K562 (cell line): ENCODE measurements around the gene C9orf50. TPM values are rescaled to one million over a fixed set of nuclear protein-coding genes. Genes with fewer than 3 reads are reported as not detected.

ENCODE experiments used
- ATAC-seq: fragments of 200-7000 bp; cut with Tn5 transposase; 3 replicates; pipeline ENCODE4 v1.9.1; 2020; ENCODE audit warnings: moderate library complexity
- BruUV-seq: library from RNA; stranded (reverse); fragments of 400-500 nt; replicated peaks from 2 replicates; lab custom pipeline; 2021; lab: Mats Ljungman, UMichigan
- CTCF ChIA-PET: fragments of 300-600 bp; formaldehyde crosslinking; extraction: SDS; loops from one replicate; lab custom pipeline; 2021; ENCODE audit warnings: low intra/inter-chr PET ratio; lab: Yijun Ruan, JAX
- POLR2A ChIA-PET: fragments of 300-600, 350-650 bp; sonication (Branson Sonifier 250); formaldehyde crosslinking; extraction: SDS; loops from one replicate; lab custom pipeline; 2021; ENCODE audit warnings: antibody characterized with exemption, inconsistent platforms; lab: Yijun Ruan, JAX
- DNase-seq, 4 experiments: peaks; one replicate each; pipeline versions ENCODE4 v3.0.0 to v3.0.0-alpha.2; 2011 to 2018; ENCODE audit warnings: low spot score in 3 of 4, mixed read lengths in 3 of 4; ENCODE audit errors: extremely low read depth in 1 of 4
- FAIRE-seq: peaks from 2 replicates; lab custom pipeline; 2011; peaks lifted over from hg19 to GRCh38; lab: Jason Lieb, UNC
- H2AFZ ChIP-seq: 2 replicates; pipeline ENCODE4 v1.6.0; 2011; ENCODE audit warnings: low read depth, low read length, control low read depth, inconsistent platforms
- H3K27ac ChIP-seq: fragments of 200-600 bp; 3 replicates; pipeline ENCODE4 v1.8.0; 2011; ENCODE audit warnings: low read depth, mild to moderate bottlenecking, control low read depth, inconsistent platforms, low read length, moderate library complexity, mixed read lengths; ENCODE audit errors: extremely low read depth
- H3K27me3 ChIP-seq, 2 experiments: fragments of 300-600 bp in 1 of 2; 2 replicates in 1 of 2; 3 replicates in 1 of 2; pipeline versions ENCODE4 v1.6.0 to v1.8.0; 2011; ENCODE audit warnings: inconsistent platforms in 2 of 2, low read length in 2 of 2, mild to moderate bottlenecking in 1 of 2, mixed read lengths in 1 of 2, moderate library complexity in 1 of 2; ENCODE audit not compliant: control insufficient read depth in 2 of 2, insufficient read depth in 2 of 2
- H3K36me3 ChIP-seq: fragments of 300-600 bp; 3 replicates; pipeline ENCODE4 v1.8.0; 2011; ENCODE audit warnings: mild to moderate bottlenecking, low read length, inconsistent platforms; ENCODE audit not compliant: control insufficient read depth, insufficient read depth
- H3K4me1 ChIP-seq, 2 experiments: fragments of 200-600 bp in 1 of 2; replicated peaks in 1 of 2; 2 replicates in 1 of 2; 3 replicates in 1 of 2; pipeline versions ENCODE4 v1.5.1 to v1.8.0; 2011; ENCODE audit warnings: inconsistent platforms in 2 of 2, low read length in 2 of 2, mild to moderate bottlenecking in 1 of 2, mixed read lengths in 1 of 2, moderate library complexity in 1 of 2; ENCODE audit not compliant: control insufficient read depth in 2 of 2, insufficient read depth in 2 of 2
- H3K4me2 ChIP-seq: 2 replicates; pipeline ENCODE4 v1.6.1; 2011; ENCODE audit warnings: low read length, control low read depth, inconsistent platforms, mixed read lengths; ENCODE audit not compliant: insufficient read depth
- H3K4me3 ChIP-seq: fragments of 200-600 bp; sonication (generic), shearing (Covaris generic); 2 replicates; pipeline ENCODE4 v1.5.1; 2016; ENCODE audit warnings: control low read depth, inconsistent platforms
- H3K79me2 ChIP-seq: fragments of 200-600 bp; 3 replicates; pipeline ENCODE4 v1.8.0; 2011; ENCODE audit warnings: low read length, inconsistent platforms; ENCODE audit not compliant: control insufficient read depth, insufficient read depth
- H3K9ac ChIP-seq, 2 experiments: 2 replicates each; pipeline versions ENCODE4 v1.6.0 to v1.6.1; 2011; ENCODE audit warnings: low read depth in 2 of 2, low read length in 2 of 2, control low read depth in 1 of 2, inconsistent platforms in 1 of 2, mild to moderate bottlenecking in 1 of 2, mixed read lengths in 1 of 2; ENCODE audit not compliant: insufficient read depth in 1 of 2
- H3K9me1 ChIP-seq: one replicate; pipeline ENCODE4 v1.6.0; 2011; ENCODE audit warnings: inconsistent platforms, mild to moderate bottlenecking, low read length, moderate library complexity; ENCODE audit not compliant: control insufficient read depth, insufficient read depth
- H3K9me3 ChIP-seq: replicated peaks from 2 replicates; pipeline ENCODE4 v1.5.1; 2011; ENCODE audit warnings: low read depth, low read length, inconsistent platforms; ENCODE audit not compliant: control insufficient read depth, insufficient read depth
- H4K20me1 ChIP-seq: replicated peaks from 2 replicates; pipeline ENCODE4 v1.6.1; 2011; ENCODE audit warnings: low read length, inconsistent platforms, mixed read lengths; ENCODE audit not compliant: control insufficient read depth, insufficient read depth
- ATF2 ChIP-seq: sonication (generic); formaldehyde crosslinking; IDR thresholded peaks from 2 replicates; pipeline ENCODE4 v1.8.1; 2022; ENCODE audit warnings: missing genetic modification reagents
- ATF6 ChIP-seq: sonication (generic); formaldehyde crosslinking; IDR thresholded peaks from 2 replicates; pipeline ENCODE4 v1.4.0; 2020; ENCODE audit warnings: mild to moderate bottlenecking, missing genetic modification reagents
- BCOR ChIP-seq: fragments of 450-650 bp; IDR thresholded peaks from 2 replicates; pipeline ENCODE4 v1.6.1; 2016
- FOXP4 ChIP-seq: sonication (generic); formaldehyde crosslinking; IDR thresholded peaks from 2 replicates; pipeline ENCODE4 v1.8.0; 2022; ENCODE audit warnings: mild to moderate bottlenecking, missing genetic modification reagents, borderline replicate concordance
- IFI16 ChIP-seq: fragments of 250-450 bp; sonication (Bioruptor Pico); IDR thresholded peaks from 2 replicates; pipeline ENCODE4 v2.1.2; 2022; ENCODE audit warnings: mild to moderate bottlenecking, inconsistent platforms
- KDM1A ChIP-seq, 2 experiments: fragments of 450-650 bp; IDR thresholded peaks; 2 replicates each; pipeline ENCODE4 v1.6.1; 2016; ENCODE audit warnings: mild to moderate bottlenecking in 2 of 2
- MCM7 ChIP-seq, 2 experiments: fragments of 450-650 bp; IDR thresholded peaks; 2 replicates each; pipeline ENCODE4 v1.6.1; 2016 to 2018
- MIER1 ChIP-seq: fragments of 450-650 bp; IDR thresholded peaks from 2 replicates; pipeline ENCODE4 v1.6.1; 2016; ENCODE audit warnings: antibody characterized with exemption, mild to moderate bottlenecking, low read depth
- NR4A1 ChIP-seq, 2 experiments: fragments of 250-450 bp in 1 of 2; fragments of 450-650 bp in 1 of 2; sonication (Bioruptor Pico) in 1 of 2; IDR thresholded peaks; 2 replicates each; pipeline versions ENCODE4 v1.4.0 to v1.6.1; 2016 to 2020; ENCODE audit warnings: mild to moderate bottlenecking in 2 of 2, missing compliant biosample characterization in 1 of 2, missing genetic modification characterization in 1 of 2, moderate library complexity in 1 of 2
- SAP30 ChIP-seq: fragments of 200-600 bp; sonication (generic); IDR thresholded peaks from 2 replicates; pipeline ENCODE4 v1.6.1; 2012; ENCODE audit warnings: borderline replicate concordance, low read depth, mild to moderate bottlenecking, moderate library complexity, low read length, control low read depth, inconsistent platforms; ENCODE audit not compliant: insufficient read depth, poor library complexity, severe bottlenecking
- SIN3B ChIP-seq: fragments of 450-650 bp; IDR thresholded peaks from 2 replicates; pipeline ENCODE4 v1.6.1; 2017; ENCODE audit warnings: low read depth, mild to moderate bottlenecking, moderate library complexity
- SMARCA5 ChIP-seq: fragments of 450-650 bp; IDR thresholded peaks from 2 replicates; pipeline ENCODE4 v1.6.1; 2016
- TBL1XR1 ChIP-seq, 2 experiments: IDR thresholded peaks; 2 replicates each; pipeline ENCODE4 v1.6.1; 2012; ENCODE audit warnings: improper control_type of control experiment in 2 of 2, low read length in 2 of 2, mild to moderate bottlenecking in 1 of 2
- ZNF263 ChIP-seq: sonication (generic); formaldehyde crosslinking; IDR thresholded peaks from 2 replicates; pipeline ENCODE4 v1.8.0; 2022; ENCODE audit warnings: mild to moderate bottlenecking, missing genetic modification reagents, borderline replicate concordance
- ZNF408 ChIP-seq: fragments of 250-450 bp; sonication (Bioruptor Pico); IDR thresholded peaks from 2 replicates; pipeline ENCODE4 v1.4.0; 2020; ENCODE audit warnings: low read depth, mild to moderate bottlenecking, moderate library complexity
- ZNF696 ChIP-seq: fragments of 250-450 bp; sonication (Bioruptor Pico); conservative IDR thresholded peaks from 2 replicates; pipeline ENCODE4 v1.4.0; 2020; ENCODE audit warnings: mild to moderate bottlenecking, moderate library complexity
- WGBS: fragments of 100-300 bp; shearing (Covaris generic); methylation state at CpG from one replicate; pipeline ENCODE4 v1.1.6; 2016; ENCODE audit warnings: low coverage, mixed read lengths; ENCODE audit not compliant: insufficient coverage; ENCODE audit errors: missing lambda C conversion rate; 5-methylcytosine and 5-hydroxymethylcytosine counted together
- in situ Hi-C: fragments of 300-500 bp; cut with MboI; formaldehyde crosslinking; loops from 4 replicates; pipeline ENCODE4 v1.15.0; 2018; ENCODE audit warnings: inconsistent platforms, mixed read lengths
- intact Hi-C: fragments of 100-400 bp; cut with micrococcal nuclease; formaldehyde crosslinking; loops from 2 replicates; pipeline ENCODE4 v1.14.2; 2022
- polyA plus RNA-seq, 8 experiments: library from polyadenylated mRNA; depleted of rRNA in 4 of 8; stranded (reverse) in 5 of 8; unstranded in 3 of 8; fragments of >200 nt; fragmentation: Nextera tagmentation in 2 of 8; fragmentation: Illumina TruSeq in 1 of 8; extraction: Ambion mirVana in 2 of 8; extraction: Trizol in 1 of 8; gene quantifications; 2 replicates each; pipeline versions ENCODE4 v1.2.1 to v1.2.3, GENCODE V29; 2011 to 2014; ENCODE audit warnings: inconsistent platforms in 1 of 8, missing spikeins in 1 of 8
- total RNA-seq, 7 experiments: library from RNA; depleted of rRNA in 6 of 7; stranded (reverse); fragments of >200 nt in 6 of 7; fragmentation: Illumina TruSeq in 2 of 7; extraction: Trizol in 2 of 7; gene quantifications; 2 replicates each; pipeline versions ENCODE4 v1.2.1 to v1.2.3, GENCODE V29; 2011 to 2021; ENCODE audit warnings: low replicate concordance in 1 of 7

C9orf50 gene
- total and polyA plus RNA-seq, 9 of the 15 experiments (the other 6 are each of a cell fraction or from before 2014, with no cell fraction given), result not detected

GRCh38 chr9:129601082-129601674, 19.7 kb downstream of the C9orf50 start:
- POLR2A ChIA-PET, result interaction anchor here (0.6 to 0.7 kb wide), 2 partner anchors 13 to 95 kb away, joined by 3 read pairs; no protein-coding TSS in a partner anchor
- DNase-seq (no peak), FAIRE-seq (no peak), ATAC-seq (no peak)
- H3K9me3 ChIP-seq, result no peaks in the 10 kb centered on the region
- no TSS peak for BruUV-seq
- no peak overlapping the region for H3K9ac ChIP-seq
- H3K4me2 ChIP-seq, result no peak overlapping the region
- CTCF ChIA-PET, result no interaction called here
- peaks cover 17 to 47% of the 10 kb centered on the region in 2 experiments for H3K4me1 ChIP-seq
- H3K27me3 ChIP-seq, result no peaks in the 10 kb centered on the region
- no peaks in the 10 kb centered on the region for H3K9me1 ChIP-seq
- H2AFZ ChIP-seq, result no peak overlapping the region
- in situ Hi-C loops, result loop anchor here (10.0 to 25.0 kb wide), 2 partner anchors 96 to 264 kb away; no protein-coding TSS in a partner anchor
- H3K79me2 ChIP-seq, result no peaks in the 10 kb centered on the region
- WGBS, result 85% methylated on average over 4 of the region's 9 CpGs
- intact Hi-C loops, result loop anchor here (10.0 kb wide), 1 partner anchor 46 kb away; no protein-coding TSS in a partner anchor
- no peaks in the 10 kb centered on the region for H3K36me3 ChIP-seq
- H4K20me1 ChIP-seq, result no peaks in the 10 kb centered on the region
- no peak overlapping the region for H3K4me3 ChIP-seq
- H3K27ac ChIP-seq, result no peak overlapping the region
- no peak for TF ChIP-seq ZNF408 (CRISPR knock-in tag)
- TF ChIP-seq BCOR, result peak; percentile 68; the same call in 1 of the 2 replicates
- no peak for TF ChIP-seq SAP30
- TF ChIP-seq IFI16 (CRISPR knock-in tag), result no peak
- no peak for TF ChIP-seq FOXP4
- no peak for TF ChIP-seq TBL1XR1 (IDR thresholded peaks at IDR 0.05; ENCODE audit: low read length in 2 of 2)
- TF ChIP-seq MIER1, result no peak
- no peak for TF ChIP-seq ATF2 (CRISPR knock-in tag)
- no peak for TF ChIP-seq ZNF263 (CRISPR knock-in tag)
- TF ChIP-seq SIN3B, result no peak
- TF ChIP-seq NR4A1 (CRISPR knock-in tag; IDR thresholded peaks at IDR 0.05), result no peak
- no peak for TF ChIP-seq NR4A1 (tag; IDR thresholded peaks at IDR 0.05)
- no peak for TF ChIP-seq ATF6 (CRISPR knock-in tag)
- peak; percentile 20 to 39; a peak in 2 of 4 replicates for TF ChIP-seq KDM1A (IDR thresholded peaks at IDR 0.05)
- TF ChIP-seq SMARCA5, result peak; percentile 71
- no peak for TF ChIP-seq MCM7 (IDR thresholded peaks at IDR 0.05)
- TF ChIP-seq ZNF696 (CRISPR knock-in tag), result no peak
